GM13977 (cell line): ENCODE measurements around the gene IGF2BP3.
A peak's percentile ranks its signal among the peaks of the same experiment; 100 is the strongest.
"Not testable (repeated sequence)": the region's sequence is repeated elsewhere in the genome, so short reads cannot be mapped to it uniquely, and the experiment has no call there.

Experiments used
- DNase-seq: peaks from one replicate; pipeline ENCODE4 v3.0.0; 2012; ENCODE audit warnings: low spot score
- CTCF ChIP-seq: IDR thresholded peaks from 2 replicates; pipeline ENCODE4 v1.5.1; 2012; ENCODE audit warnings: mild to moderate bottlenecking, control low read depth; ENCODE audit not compliant: insufficient read depth; ENCODE audit errors: extremely low read depth, missing control alignments
- in situ Hi-C: fragments of 300-500 bp; cut with MboI; formaldehyde crosslinking; loops from one replicate; pipeline ENCODE4 v1.12.0; 2022; ENCODE audit warnings: low sequenced_read_pairs, low pct_unique_long_range_greater_than_20kb, mixed read lengths, inconsistent platforms; ENCODE audit not compliant: unreplicated experiment

IGF2BP3 gene

DNA sequence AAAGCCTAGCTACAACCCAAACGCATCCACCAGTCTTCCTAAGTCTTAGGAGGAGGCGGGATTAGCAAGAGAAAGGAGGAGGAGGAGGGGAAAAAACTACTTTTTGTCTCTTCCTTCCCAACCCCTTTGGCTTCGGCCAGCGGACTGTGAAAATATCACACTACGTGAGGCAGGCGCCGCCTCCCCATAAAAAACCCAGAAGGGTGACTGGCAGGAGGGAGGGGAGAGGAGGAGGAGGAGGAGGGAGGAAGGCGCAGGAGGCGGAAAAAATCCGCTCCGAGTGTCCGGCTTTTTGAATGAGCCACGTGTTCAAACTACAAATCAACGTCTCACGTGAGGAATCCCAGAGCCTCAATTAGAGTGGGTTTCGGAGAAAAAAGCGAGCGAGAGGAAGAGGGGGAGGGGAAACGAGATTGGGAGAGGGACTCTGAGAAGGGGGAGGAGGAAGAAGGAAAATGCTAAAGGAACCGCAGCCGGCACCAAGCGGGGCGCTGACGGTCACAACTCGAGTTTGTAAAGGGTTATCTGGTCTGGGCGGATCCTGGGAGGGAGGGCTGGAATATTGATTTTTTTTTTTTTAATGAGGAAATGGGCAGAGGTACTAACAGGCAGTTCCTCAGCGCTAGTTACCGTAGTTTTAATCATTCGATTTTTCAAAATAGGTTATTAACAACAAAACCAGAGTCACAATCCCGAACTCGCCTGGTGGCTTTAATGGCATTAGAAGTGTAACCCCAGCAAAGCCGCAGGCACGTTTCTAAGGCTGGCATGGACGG lies at the start of gene IGF2BP3:
TSS of gene IGF2BP3 (minus strand) at position 162 of the 776 bp plus-strand sequence. CDS start 381 bp downstream, outside the sequence.
- DNase-seq: peak; percentile 80

GRCh38 chr7:23514755-23515154 lies 44.5 kb upstream of the IGF2BP3 start:
- DNase-seq: peak; percentile 44
- no peak for TF ChIP-seq CTCF
- in situ Hi-C loops: no loop called here

More for the DNA sequence above, at the start of gene IGF2BP3:
- in situ Hi-C loops: no loop called here
- TF ChIP-seq CTCF: no peak

- DNase-seq, in situ Hi-C loops: not testable (repeated sequence)
These were observed 43.5 kb upstream of the IGF2BP3 start for GRCh38 chr7:23513746-23514145.

DNA sequence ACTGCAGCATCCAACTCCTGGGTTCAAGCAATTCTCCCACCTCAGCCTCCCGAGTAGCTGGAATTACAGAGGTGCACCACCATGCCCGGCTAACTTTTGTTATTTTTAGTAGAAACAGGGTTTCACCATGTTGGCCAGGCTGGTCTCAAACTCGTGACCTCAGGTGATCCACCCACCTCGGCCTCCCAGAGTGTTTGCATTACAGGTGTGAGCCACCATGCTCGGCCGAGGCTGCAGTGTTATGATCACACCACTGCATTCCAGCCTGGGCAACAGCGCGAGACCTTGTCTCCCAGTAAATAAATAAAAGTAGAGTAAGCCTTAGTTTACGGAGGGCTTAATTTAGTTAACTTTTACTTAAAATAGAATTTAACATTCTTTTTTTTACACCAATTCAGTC lies 23.7 kb upstream of the IGF2BP3 start:
- DNase-seq: no peak
- in situ Hi-C loops: no loop called here
- TF ChIP-seq CTCF: no peak

DNA sequence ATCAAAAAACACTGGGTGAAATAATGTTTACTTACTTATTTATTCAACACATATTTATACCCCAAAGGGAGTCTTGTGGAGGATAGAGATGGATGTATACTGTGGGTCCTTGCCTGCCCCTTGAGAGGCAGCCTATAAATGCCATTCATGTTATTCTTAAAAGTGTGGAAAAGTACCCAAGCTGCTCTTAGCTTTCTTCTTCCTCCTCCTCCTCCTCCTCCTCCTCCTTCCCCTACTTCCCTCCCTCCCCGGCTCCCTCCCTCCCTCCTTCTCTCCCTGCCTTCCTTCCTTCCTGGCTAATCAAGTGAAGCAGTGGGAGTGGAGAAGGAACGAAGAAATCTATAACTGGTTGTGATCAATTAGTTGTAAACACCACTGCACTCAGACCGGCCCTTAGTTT lies 21.2 kb upstream of the IGF2BP3 start:
- TF ChIP-seq CTCF: no peak
- in situ Hi-C loops: no loop called here
- DNase-seq: no peak

- peak; percentile 84 for DNase-seq
- no peak for TF ChIP-seq CTCF
- in situ Hi-C loops: no loop called here
These were observed 20.3 kb upstream of the IGF2BP3 start for GRCh38 chr7:23490357-23491135.

GRCh38 chr7:23488714-23489113 lies 18.4 kb upstream of the IGF2BP3 start:
- in situ Hi-C loops, DNase-seq: not testable (repeated sequence)
